Activated CD4-positive, alpha-beta T cell treated with anti-CD3 and anti-CD28 coated beads for 24 hours (primary cell): ENCODE data around the gene NDFIP2.

ENCODE experiments used
- DNase-seq, 2 donors: peaks; one replicate each; pipeline ENCODE4 v3.0.0-alpha.2; 2020; ENCODE audit warnings: low read depth in 2 of 2

The NDFIP2 gene

DNA sequence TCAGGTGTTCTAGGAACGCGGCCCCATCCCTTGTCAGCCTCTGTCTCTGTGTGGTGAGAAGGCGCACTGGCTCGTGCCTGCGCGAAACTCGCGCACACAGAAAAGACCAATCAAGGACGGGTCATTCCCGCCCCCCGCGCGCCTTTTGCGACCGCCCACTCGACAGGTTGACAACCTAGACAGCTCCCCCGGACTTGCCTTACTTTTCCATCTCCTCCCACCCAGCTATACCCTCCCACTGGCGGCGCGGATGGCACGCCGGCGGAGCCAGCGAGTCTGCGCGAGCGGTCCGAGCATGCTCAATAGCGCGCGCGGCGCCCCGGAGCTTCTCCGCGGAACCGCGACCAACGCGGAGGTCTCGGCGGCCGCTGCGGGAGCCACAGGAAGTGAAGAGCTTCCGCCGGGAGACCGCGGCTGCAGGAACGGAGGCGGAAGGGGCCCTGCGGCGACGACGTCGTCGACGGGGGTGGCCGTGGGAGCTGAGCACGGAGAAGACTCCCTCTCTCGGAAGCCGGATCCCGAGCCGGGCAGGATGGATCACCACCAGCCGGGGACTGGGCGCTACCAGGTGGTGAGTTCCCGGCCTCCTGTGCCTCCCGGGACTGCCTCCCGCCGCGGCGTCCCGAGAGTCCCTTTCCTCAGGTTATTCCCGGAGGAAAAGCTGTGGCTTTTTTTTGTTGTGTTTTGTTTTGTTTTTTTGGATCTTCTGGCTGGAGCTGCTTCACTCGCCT is at the start of gene NDFIP2:
Gene NDFIP2, plus strand, starts transcription at position 202 of the 731 bp plus-strand sequence. Its CDS starts 49 bp downstream, at position 251.
- peak; percentile 82 to 86 for DNase-seq

DNA sequence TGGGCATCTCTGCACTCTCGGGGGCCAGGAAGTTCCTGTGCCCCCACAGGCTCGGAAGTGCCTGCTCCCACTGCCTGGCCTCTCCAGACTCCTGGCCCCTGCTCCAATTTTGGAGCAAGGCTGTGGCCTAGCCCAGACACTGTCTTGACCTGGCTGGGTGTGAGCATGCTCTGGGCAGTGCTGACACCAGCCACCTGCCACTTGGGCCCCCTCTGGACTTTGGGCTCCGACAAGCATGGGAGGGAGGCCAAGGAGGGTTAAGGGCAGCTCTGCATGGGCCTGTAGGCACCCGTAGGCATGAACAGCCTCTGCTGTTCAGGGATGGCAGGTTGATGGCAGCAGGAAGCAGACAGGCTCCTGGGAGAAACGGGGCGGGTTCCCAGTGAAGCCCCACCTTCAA is 48.9 kb upstream of the NDFIP2 start:
- DNase-seq, result no peak

DNA sequence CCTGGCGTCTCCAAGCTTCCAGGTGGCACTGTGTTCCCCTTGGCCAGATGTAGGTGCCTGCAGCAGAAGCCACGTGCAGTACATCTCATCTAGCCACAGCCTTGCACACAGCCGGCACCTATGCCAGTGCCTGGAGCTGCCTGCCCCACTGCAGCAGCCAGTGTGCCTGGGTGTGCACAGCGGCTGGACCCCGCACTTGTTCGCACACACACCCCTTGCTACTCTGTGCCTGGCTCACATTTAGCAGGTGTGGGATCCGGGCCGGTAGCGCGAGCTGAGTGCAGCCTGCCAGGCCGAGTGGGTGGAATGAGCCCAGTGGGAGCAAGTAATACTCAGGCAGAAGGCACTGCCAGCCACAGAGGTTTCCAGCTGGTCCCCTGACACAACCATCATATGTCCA is 48.0 kb upstream of the NDFIP2 start:
- no peak for DNase-seq

- DNase-seq, result no peak
Measured at GRCh38 chr13:79434556-79434955, 46.4 kb upstream of the NDFIP2 start.

GRCh38 chr13:79435561-79435990 is 45.4 kb upstream of the NDFIP2 start:
- DNase-seq, result no peak

DNA sequence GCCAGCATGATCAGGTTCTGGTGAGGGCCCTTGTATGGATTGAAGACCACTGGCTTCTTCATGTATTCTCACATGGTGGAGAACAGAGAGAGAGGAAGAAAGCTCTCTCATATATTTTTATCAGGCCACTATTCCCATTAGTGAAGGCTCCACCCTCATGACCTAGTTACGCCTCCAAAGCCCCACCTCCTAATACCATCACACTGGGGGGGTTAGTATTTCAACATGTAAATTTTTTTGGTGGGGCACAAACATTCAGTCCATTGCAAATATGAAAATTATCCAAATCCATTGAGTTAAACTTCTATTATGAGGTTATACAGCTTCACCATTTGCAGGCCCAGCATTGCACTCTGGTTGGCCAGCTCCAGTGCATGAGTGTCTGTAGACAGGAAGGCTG is 41.7 kb upstream of the NDFIP2 start:
- DNase-seq, result no peak

- no peak for DNase-seq
Measured at GRCh38 chr13:79440958-79441528, 39.9 kb upstream of the NDFIP2 start.

DNA sequence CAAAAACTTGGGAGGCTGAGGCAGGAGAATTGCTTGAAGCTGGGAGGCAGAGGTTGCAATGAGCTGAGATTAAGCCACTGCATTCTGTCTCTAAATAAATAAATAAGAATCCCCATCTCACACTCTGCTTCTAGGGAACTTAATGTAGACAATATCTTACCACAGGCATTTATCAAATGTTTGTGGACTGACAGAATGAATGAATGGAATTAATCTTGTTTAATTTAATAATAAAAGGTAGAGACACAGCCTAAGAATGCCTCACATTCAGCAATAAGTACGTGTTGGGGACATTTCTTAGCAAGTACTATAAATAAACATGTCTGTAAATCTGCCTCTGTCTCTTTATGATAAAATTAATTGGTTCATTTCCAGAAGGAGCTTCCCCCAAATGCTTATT is 38.7 kb upstream of the NDFIP2 start:
- DNase-seq, result no peak

- no peak for DNase-seq
Measured at GRCh38 chr13:79442706-79443105, 38.2 kb upstream of the NDFIP2 start.

- DNase-seq, result peak in 1 of 2 donors; percentile 12
Measured at GRCh38 chr13:79445968-79446645, 34.8 kb upstream of the NDFIP2 start.

DNA sequence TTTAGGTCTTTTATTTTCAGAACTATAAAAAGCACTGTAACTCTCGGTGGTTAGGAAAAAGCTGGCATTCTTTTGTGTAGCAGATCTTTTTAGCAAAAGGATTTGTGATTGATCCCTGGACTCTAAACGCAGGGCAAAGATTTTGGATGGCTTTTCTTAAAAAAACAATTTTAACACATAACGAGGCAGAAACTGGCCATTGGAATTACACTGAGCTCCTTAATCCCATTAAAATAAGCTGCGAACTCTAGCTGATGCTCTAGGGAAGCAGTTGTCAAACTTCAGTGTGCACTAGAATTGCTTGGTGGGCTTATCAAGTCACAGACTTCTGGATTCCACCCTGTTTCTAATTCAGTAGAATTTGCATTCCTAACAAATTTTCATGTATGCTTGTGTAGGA is 33.8 kb upstream of the NDFIP2 start:
- no peak for DNase-seq

- DNase-seq, result no peak
Measured at GRCh38 chr13:79447741-79448140, 33.2 kb upstream of the NDFIP2 start.

DNA sequence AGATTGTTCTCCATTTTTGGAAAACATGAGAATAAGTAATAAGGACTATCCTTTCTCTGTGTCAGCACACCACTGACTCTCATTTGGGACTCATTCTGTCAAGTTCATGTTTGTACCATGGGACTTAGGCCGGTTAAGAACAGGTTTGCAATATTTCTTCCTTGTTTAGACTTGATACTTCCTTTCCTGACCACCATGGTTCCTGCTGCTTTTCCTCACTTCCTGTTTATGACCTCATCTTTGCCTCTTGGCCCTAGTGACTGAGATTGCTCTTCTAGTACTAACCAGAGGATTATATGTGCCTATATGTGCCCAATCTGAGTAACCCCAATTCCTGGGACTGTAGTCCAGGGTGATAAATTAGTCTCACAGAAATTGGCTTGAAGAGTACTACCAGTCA is 32.5 kb upstream of the NDFIP2 start:
- DNase-seq, result no peak

DNA sequence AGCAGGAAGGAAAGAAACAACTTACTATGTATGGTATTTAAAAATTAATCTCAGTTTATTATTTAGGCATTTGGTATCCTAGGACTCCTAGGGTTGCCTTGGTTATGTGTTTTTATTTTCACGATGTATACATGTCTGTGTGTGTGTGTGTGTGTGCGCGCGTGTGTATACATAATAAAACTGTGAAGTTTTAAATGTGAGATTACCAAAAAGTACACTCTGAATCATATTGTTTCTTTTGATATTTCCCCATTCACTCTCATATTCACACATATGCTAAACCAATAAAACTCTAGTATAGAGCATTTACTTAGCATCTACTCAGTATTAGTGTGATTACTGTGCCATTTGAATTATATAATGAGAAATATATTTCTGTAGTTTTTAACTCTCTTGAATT is 30.8 kb upstream of the NDFIP2 start:
- no peak for DNase-seq

DNA sequence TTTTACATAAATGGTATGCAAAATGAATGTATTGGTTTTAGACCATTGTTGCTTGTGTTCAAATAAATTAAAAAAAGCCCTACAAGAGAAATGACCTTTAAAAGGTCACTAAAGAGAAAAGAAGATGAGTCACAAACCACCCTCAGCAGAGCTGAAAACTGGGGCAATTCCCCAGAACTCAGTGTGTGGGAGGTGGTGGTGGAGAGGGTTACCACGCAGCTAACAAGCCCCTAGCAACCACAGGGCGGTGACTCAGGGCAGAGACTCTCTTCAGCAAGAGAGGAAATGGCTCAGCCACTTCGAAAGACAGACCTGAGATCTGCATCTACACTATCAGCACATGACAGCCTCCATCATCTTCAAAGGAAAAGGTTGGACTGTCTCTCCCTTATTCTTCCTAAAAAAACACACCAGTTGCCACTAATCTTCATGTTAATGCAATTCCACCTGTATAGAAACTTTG is 29.4 kb upstream of the NDFIP2 start:
- DNase-seq, result peak; percentile 84 to 85

DNA sequence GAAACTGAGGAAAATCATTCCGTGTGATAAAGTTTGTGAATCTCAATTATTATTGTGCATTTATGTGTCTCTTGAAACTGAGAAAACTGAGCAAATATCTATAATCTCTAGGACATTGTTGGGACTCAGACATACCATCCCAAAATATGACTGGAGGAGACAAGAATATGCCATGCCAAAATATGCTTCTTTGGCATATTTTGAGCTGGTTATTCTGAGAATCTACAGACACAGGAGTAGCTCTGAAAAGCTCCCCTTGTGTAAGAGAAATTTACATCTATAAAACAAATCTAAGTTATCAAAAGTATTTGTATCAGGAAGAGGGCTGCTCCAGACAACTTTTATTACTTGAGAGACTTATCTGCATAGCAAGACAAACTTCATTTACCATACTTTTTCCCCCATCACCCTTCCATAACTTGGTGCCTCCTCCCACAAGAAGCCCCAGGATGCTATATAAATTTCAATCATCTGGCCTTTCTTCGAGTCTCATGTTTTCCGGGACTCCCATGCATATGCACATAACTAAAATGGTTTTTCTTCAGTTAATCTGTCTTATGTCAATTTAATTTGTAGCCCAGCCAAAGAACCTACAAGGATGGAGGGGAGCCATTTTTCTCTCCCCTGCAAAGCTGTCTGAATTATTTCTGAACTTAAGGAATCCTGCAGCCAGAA is 28.6 kb upstream of the NDFIP2 start:
- DNase-seq, result no peak

- no peak for DNase-seq
Measured at GRCh38 chr13:79455331-79455730, 25.6 kb upstream of the NDFIP2 start.

DNA sequence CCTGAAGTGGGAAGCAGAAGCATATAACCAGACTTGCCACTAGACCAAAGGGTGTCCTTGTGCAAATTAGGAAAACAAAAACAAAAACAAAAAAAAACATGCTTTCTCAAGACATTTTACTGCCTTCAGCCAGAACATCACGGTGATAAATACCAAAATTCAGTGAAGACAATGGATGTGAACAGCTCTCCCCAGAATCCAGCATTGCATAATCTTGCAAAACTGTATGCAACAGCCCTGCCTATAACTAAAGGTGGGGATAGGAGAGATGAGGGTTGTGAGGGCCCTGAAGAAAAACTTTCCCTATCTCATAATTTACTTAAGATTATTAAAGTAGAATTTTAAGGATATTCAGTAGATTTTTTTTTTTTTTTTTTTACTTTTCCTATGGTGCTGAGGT is 24.9 kb upstream of the NDFIP2 start:
- DNase-seq, result no peak

GRCh38 chr13:79456656-79457365 is 24.1 kb upstream of the NDFIP2 start:
- DNase-seq, result no peak

GRCh38 chr13:79457390-79457789 is 23.6 kb upstream of the NDFIP2 start:
- DNase-seq, result no peak

GRCh38 chr13:79457948-79458347 is 23.0 kb upstream of the NDFIP2 start:
- DNase-seq, result no peak

- DNase-seq, result no peak
Measured at GRCh38 chr13:79458436-79458835, 22.5 kb upstream of the NDFIP2 start.
